ENCODE data around the gene IGFBP6.
A peak's percentile ranks its signal among the peaks of the same experiment; 100 is the strongest.
"Not testable (repeated sequence)": the region's sequence is repeated elsewhere in the genome, so short reads cannot be mapped to it uniquely, and the experiment has no call there.

Gene IGFBP6

DNA sequence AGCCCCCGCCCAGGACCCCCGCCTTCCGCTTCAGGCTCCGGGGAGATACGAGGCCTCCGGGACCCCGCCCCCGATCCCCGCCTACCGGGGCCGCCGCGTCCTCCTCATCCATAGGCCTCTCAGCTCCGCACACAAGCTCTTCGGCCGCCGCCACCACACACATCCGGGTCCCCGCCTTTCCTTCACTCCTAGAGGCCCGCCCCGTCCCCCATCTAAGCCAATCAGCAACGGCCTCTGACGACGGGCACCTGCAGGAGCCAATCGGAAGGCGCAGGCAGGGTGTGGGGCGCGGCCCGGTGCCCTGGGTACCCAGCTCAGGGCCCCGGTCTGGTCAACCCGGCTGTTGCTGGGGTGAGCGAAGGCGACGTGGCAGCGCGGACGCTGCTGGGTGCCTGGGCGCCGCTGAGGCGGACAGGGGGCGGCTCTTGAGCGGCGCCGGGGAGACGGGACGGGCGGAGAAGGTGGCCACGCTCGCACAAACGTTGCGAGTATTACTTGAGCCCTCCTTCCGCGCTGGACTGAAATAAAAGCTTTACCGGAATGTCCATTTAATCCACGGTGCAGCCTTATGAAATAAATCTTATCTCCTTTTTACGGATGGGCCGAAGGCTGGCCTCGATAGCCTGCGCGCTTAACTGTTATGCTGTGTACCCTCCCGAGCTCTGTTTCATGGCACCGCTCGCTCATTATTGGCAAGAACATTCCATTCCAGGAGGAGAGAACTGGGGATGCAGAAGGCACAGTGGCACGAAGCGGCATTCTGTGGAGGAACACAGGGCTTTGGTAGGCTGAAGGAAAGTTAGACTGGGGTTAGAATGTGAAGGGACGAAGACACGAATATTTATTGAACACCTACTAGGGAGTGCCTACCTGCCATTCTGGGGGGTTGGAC, 18.0 kb upstream of the IGFBP6 start, which contains the start of gene SPRYD3:
Gene SPRYD3 (minus strand): TSS at position 165 of the 892 bp plus-strand sequence. CDS start 57 bp downstream, at position 108.
- H3K27me3 ChIP-seq (ENCODE audit: control insufficient read depth, insufficient read depth, low read length), result no peaks in the 10 kb centered on the region
- peak within 1 kb of the TSS; percentile 85 for H3K9ac ChIP-seq (ENCODE audit: low read depth, low read length)
- H3K36me3 ChIP-seq (ENCODE audit: insufficient read depth, low read length), result peaks cover 21% of the 10 kb centered on the region
- H3K4me1 ChIP-seq (ENCODE audit: control insufficient read depth, insufficient read depth, low read length), result peaks cover 30% of the 10 kb centered on the region
- H3K4me3 ChIP-seq (ENCODE audit: low read length), result peak within 1 kb of the TSS; percentile 88
- no peaks in the 10 kb centered on the region for H3K9me3 ChIP-seq (replicated peaks; ENCODE audit: low read length)
- H3K4me2 ChIP-seq (ENCODE audit: low read length), result peak within 1 kb of the TSS; percentile 98

DNA sequence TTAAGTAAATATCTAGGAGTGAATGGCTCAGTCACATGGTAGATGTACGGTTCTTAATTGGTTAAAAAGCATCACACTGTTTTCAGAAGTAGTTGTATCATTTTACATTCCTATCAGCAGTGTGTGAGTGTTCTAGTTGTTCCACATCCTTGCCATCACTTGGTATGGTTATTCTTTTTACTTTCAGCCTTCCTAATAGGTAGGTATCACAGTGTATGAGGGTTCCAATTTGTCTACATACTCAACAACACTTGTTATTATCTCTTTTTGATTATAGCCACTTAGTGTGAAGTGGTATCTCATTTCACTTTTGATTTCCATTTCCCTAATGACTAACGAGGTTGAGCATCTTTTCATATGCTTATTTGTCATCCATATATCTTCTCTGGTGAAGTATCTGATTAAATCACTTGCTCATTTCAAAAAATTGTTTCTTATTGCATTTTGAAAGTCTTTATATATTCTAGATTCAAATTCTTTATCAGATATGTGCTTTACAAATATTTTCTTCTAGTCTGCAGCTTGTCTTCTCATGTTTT, 14.8 kb upstream of the IGFBP6 start:
- Histone ChIP-seq H3K4me2 (ENCODE audit: low read length) (no peak overlapping the region), H3K27me3 (ENCODE audit: control insufficient read depth, insufficient read depth, low read length) (no peaks in the 10 kb centered on the region), H3K9me3 (replicated peaks; ENCODE audit: low read length) (no peaks in the 10 kb centered on the region), H3K4me1 (ENCODE audit: control insufficient read depth, insufficient read depth, low read length) (peaks cover 29% of the 10 kb centered on the region), H3K36me3 (ENCODE audit: insufficient read depth, low read length) (no peaks in the 10 kb centered on the region), H3K4me3 (ENCODE audit: low read length) (no peak overlapping the region), H3K9ac (ENCODE audit: low read depth, low read length) (no peak overlapping the region)

- Histone ChIP-seq H3K9me3 (replicated peaks; ENCODE audit: low read length) (no peaks in the 10 kb centered on the region), H3K4me2 (ENCODE audit: low read length) (no peak overlapping the region), H3K9ac (ENCODE audit: low read depth, low read length) (no peak overlapping the region), H3K4me1 (ENCODE audit: control insufficient read depth, insufficient read depth, low read length) (peaks cover 2% of the 10 kb centered on the region), H3K36me3 (ENCODE audit: insufficient read depth, low read length) (no peaks in the 10 kb centered on the region), H3K4me3 (ENCODE audit: low read length) (no peak overlapping the region), H3K27me3 (ENCODE audit: control insufficient read depth, insufficient read depth, low read length) (no peaks in the 10 kb centered on the region)
These were observed 11.1 kb upstream of the IGFBP6 start for GRCh38 chr12:53086361-53086760.

DNA sequence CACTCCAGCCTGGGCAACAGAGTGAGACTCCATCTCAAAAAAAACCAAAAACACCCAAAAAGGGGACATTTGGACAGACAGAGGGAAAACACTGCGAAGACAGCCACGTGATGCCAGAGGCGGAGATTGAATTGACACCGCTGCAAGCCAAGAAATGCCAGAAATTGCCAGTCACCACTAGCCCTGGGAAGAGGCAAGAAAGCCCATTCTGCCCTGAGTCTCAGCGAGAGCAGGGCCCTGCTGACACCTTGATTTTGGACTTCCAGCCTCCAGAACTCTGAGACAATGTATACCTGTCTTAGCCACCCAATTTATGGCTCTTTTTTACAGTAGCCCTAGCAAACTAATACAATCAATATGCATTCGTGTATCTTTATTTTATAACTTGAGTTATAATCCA, 7.4 kb upstream of the IGFBP6 start:
- no peaks in the 10 kb centered on the region for H3K4me1 ChIP-seq (ENCODE audit: control insufficient read depth, insufficient read depth, low read length)
- H3K9me3 ChIP-seq (replicated peaks; ENCODE audit: low read length), result no peaks in the 10 kb centered on the region
- no peaks in the 10 kb centered on the region for H3K27me3 ChIP-seq (ENCODE audit: control insufficient read depth, insufficient read depth, low read length)

DNA sequence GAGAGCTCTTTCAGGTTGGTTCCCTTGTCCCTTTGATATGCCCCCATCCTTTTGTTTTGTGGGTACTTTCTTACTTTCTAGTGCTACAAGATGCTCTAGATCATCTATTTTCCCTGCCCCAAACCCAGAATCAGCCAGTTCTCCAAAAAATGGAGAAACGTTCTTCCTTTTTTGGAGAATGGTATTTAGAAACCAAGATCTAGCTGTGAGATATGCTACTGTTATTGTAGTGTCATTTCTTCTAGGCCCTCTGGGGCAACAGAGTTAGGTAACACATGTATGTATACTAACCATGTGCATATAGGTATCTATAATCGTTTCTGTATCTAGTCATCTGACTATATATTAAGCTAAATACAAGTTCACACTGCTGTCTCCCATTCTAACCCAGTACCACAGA, 6.9 kb upstream of the IGFBP6 start:
- H3K9ac ChIP-seq (ENCODE audit: low read depth, low read length), result no peak overlapping the region
- no peak overlapping the region for H3K4me2 ChIP-seq (ENCODE audit: low read length)
- no peaks in the 10 kb centered on the region for H3K36me3 ChIP-seq (ENCODE audit: insufficient read depth, low read length)
- no peak overlapping the region for H3K4me3 ChIP-seq (ENCODE audit: low read length)
- H3K9me3 ChIP-seq (replicated peaks; ENCODE audit: low read length), result no peaks in the 10 kb centered on the region
- no peaks in the 10 kb centered on the region for H3K4me1 ChIP-seq (ENCODE audit: control insufficient read depth, insufficient read depth, low read length)
- H3K27me3 ChIP-seq (ENCODE audit: control insufficient read depth, insufficient read depth, low read length), result no peaks in the 10 kb centered on the region

More for the DNA sequence above, 7.4 kb upstream of the IGFBP6 start:
- no peaks in the 10 kb centered on the region for H3K36me3 ChIP-seq (ENCODE audit: insufficient read depth, low read length)
- no peak overlapping the region for H3K4me3 ChIP-seq (ENCODE audit: low read length)
- no peak overlapping the region for H3K9ac ChIP-seq (ENCODE audit: low read depth, low read length)
- no peak overlapping the region for H3K4me2 ChIP-seq (ENCODE audit: low read length)

- Histone ChIP-seq H3K4me2 (ENCODE audit: low read length) (no peak overlapping the region), H3K27me3 (ENCODE audit: control insufficient read depth, insufficient read depth, low read length) (no peaks in the 10 kb centered on the region), H3K36me3 (ENCODE audit: insufficient read depth, low read length) (no peaks in the 10 kb centered on the region), H3K9me3 (replicated peaks; ENCODE audit: low read length) (no peaks in the 10 kb centered on the region), H3K9ac (ENCODE audit: low read depth, low read length) (no peak overlapping the region), H3K4me1 (ENCODE audit: control insufficient read depth, insufficient read depth, low read length) (peaks cover 11% of the 10 kb centered on the region), H3K4me3 (ENCODE audit: low read length) (no peak overlapping the region)
These were observed 5.7 kb upstream of the IGFBP6 start for GRCh38 chr12:53091756-53092155.

- Histone ChIP-seq H3K9ac (ENCODE audit: low read depth, low read length) (no peak overlapping the region), H3K4me1 (ENCODE audit: control insufficient read depth, insufficient read depth, low read length) (peaks cover 30% of the 10 kb centered on the region), H3K9me3 (replicated peaks; ENCODE audit: low read length) (no peaks in the 10 kb centered on the region), H3K4me2 (ENCODE audit: low read length) (no peak overlapping the region), H3K27me3 (ENCODE audit: control insufficient read depth, insufficient read depth, low read length) (no peaks in the 10 kb centered on the region), H3K4me3 (ENCODE audit: low read length) (no peak overlapping the region), H3K36me3 (ENCODE audit: insufficient read depth, low read length) (no peaks in the 10 kb centered on the region)
These were observed 3.6 kb upstream of the IGFBP6 start for GRCh38 chr12:53093777-53094393.

DNA sequence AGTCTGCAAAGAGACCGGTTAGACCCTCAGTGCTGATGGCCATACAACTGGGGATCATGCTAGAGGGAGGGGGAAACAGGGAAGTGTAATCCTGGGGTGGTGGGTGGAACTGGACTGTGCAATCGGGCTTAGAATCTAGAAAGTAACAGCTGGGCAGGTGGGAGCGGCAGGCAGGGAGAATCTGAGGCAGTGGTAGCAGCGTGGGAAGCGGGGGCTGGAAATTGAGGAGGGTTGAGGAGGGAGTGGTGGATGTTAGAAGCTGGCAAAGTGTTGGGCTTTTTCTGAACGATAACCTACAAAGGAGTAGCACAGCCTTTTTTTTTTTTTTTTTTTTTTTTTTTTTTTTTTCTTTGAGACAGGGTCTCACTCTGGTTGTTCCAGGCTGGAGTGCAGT, 3.1 kb upstream of the IGFBP6 start:
- no peak overlapping the region for H3K4me3 ChIP-seq (ENCODE audit: low read length)
- no peak overlapping the region for H3K4me2 ChIP-seq (ENCODE audit: low read length)
- H3K27me3 ChIP-seq (ENCODE audit: control insufficient read depth, insufficient read depth, low read length), result no peaks in the 10 kb centered on the region
- H3K36me3 ChIP-seq (ENCODE audit: insufficient read depth, low read length), result no peaks in the 10 kb centered on the region
- peaks cover 34% of the 10 kb centered on the region for H3K4me1 ChIP-seq (ENCODE audit: control insufficient read depth, insufficient read depth, low read length)
- no peak overlapping the region for H3K9ac ChIP-seq (ENCODE audit: low read depth, low read length)
- H3K9me3 ChIP-seq (replicated peaks; ENCODE audit: low read length), result no peaks in the 10 kb centered on the region

DNA sequence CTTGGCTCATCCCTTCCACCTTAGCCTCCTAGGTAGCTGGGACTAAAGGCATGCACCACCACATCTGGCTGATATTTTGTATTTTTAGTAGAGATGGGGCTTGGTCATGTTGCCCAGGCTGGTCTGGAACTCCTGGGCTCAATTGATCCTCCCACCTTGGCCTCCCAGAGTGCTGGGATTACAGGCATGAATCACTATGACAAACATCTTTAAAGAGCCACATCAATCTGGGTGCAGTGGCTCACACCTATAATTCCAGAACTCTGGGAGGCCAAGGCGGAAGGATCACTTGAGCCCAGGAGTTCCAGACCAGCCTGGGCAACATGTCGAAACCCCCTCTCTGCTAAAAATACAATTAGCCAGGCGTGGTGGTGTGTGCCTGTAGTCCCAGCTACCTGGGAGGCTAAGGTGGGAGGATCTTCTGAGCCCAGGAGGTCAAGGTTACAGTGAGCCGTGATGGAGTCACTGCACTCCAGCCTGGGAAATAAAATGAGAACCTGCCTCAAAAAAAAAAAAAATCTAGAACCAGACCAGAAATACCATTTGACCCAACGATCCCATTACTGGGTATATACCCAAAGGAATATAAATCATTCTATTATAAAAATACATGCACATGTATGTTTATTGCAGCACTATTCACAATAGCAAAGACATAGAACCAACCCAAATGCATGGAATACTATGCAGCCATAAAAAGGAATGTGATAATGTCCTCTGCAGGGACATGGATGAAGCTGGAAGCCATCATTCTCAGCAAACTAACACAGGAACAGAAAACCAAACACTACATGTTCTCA, 2.5 kb upstream of the IGFBP6 start:
- H3K27me3 ChIP-seq (ENCODE audit: control insufficient read depth, insufficient read depth, low read length); H3K9ac ChIP-seq (ENCODE audit: low read depth, low read length); H3K9me3 ChIP-seq (replicated peaks; ENCODE audit: low read length); H3K4me3 ChIP-seq (ENCODE audit: low read length); H3K4me2 ChIP-seq (ENCODE audit: low read length); H3K36me3 ChIP-seq (ENCODE audit: insufficient read depth, low read length): not testable (repeated sequence)
- peaks cover 34% of the 10 kb centered on the region for H3K4me1 ChIP-seq (ENCODE audit: control insufficient read depth, insufficient read depth, low read length)

GRCh38 chr12:53095596-53095895, 1.9 kb upstream of the IGFBP6 start:
- H3K4me2 ChIP-seq (ENCODE audit: low read length); H3K9me3 ChIP-seq (replicated peaks; ENCODE audit: low read length); H3K27me3 ChIP-seq (ENCODE audit: control insufficient read depth, insufficient read depth, low read length); H3K36me3 ChIP-seq (ENCODE audit: insufficient read depth, low read length); H3K4me3 ChIP-seq (ENCODE audit: low read length); H3K9ac ChIP-seq (ENCODE audit: low read depth, low read length): not testable (repeated sequence)
- peaks cover 37% of the 10 kb centered on the region for H3K4me1 ChIP-seq (ENCODE audit: control insufficient read depth, insufficient read depth, low read length)

- H3K27me3 ChIP-seq (ENCODE audit: control insufficient read depth, insufficient read depth, low read length), result no peaks in the 10 kb centered on the region
- H3K36me3 ChIP-seq (ENCODE audit: insufficient read depth, low read length), result peaks cover 8% of the 10 kb centered on the region
- H3K9ac ChIP-seq (ENCODE audit: low read depth, low read length), result no peak overlapping the region
- peak overlapping the region; percentile 84 for H3K4me2 ChIP-seq (ENCODE audit: low read length)
- H3K9me3 ChIP-seq (replicated peaks; ENCODE audit: low read length), result no peaks in the 10 kb centered on the region
- H3K4me1 ChIP-seq (ENCODE audit: control insufficient read depth, insufficient read depth, low read length), result peaks cover 39% of the 10 kb centered on the region
- peak overlapping the region; percentile 83 for H3K4me3 ChIP-seq (ENCODE audit: low read length)
These were observed 1.3 kb upstream of the IGFBP6 start for GRCh38 chr12:53096089-53096741.
